ENCODE measurements around the gene ZNF777.
"Not testable (repeated sequence)": the region's sequence is repeated elsewhere in the genome, so short reads cannot be mapped to it uniquely, and the experiment has no call there.

Gene ZNF777

GRCh38 chr7:149460493-149461277, at the start of gene ZNF777:
TSS of gene ZNF777 (minus strand) at chr7:149461062. CDS start at chr7:149456022, 5,040 bp downstream.
- DNase-seq, result peak in 1 of 2 experiments; percentile 52

GRCh38 chr7:149510248-149510647, 49.4 kb upstream of the ZNF777 start:
- DNase-seq, result no peak

GRCh38 chr7:149509774-149510173, 48.9 kb upstream of the ZNF777 start:
- no peak for DNase-seq

GRCh38 chr7:149505551-149505950, 44.7 kb upstream of the ZNF777 start:
- no peak for DNase-seq

- no peak for DNase-seq
Observed at GRCh38 chr7:149501651-149502050, 40.8 kb upstream of the ZNF777 start.

- no peak for DNase-seq
Observed at GRCh38 chr7:149500910-149501309, 40.0 kb upstream of the ZNF777 start.

- DNase-seq, result no peak
Observed at GRCh38 chr7:149500201-149500600, 39.3 kb upstream of the ZNF777 start.

GRCh38 chr7:149498811-149499210, 37.9 kb upstream of the ZNF777 start:
- DNase-seq, result no peak

GRCh38 chr7:149497467-149498261, 36.8 kb upstream of the ZNF777 start, which contains the start of gene ZNF746:
TSS of gene ZNF746 (minus strand) at chr7:149497809. CDS start at chr7:149497536, 273 bp downstream.
- DNase-seq, result peak; percentile 49 to 67

GRCh38 chr7:149496642-149497391, 36.0 kb upstream of the ZNF777 start:
- no peak for DNase-seq

GRCh38 chr7:149495785-149496641, 35.2 kb upstream of the ZNF777 start:
- DNase-seq, result no peak

GRCh38 chr7:149494738-149495368, 34.0 kb upstream of the ZNF777 start:
- DNase-seq, result no peak

GRCh38 chr7:149493975-149494374, 33.1 kb upstream of the ZNF777 start:
- DNase-seq, result not testable (repeated sequence)

- DNase-seq, result no peak
Observed at GRCh38 chr7:149493366-149493765, 32.5 kb upstream of the ZNF777 start.

GRCh38 chr7:149490083-149490760, 29.4 kb upstream of the ZNF777 start:
- DNase-seq, result no peak

- DNase-seq, result no peak
Observed at GRCh38 chr7:149489391-149490024, 28.6 kb upstream of the ZNF777 start.

GRCh38 chr7:149479568-149479967, 18.7 kb upstream of the ZNF777 start:
- DNase-seq, result no peak

GRCh38 chr7:149478754-149479153, 17.9 kb upstream of the ZNF777 start:
- no peak for DNase-seq

- DNase-seq, result no peak
Observed at GRCh38 chr7:149477494-149478443, 16.9 kb upstream of the ZNF777 start.
